HPDE6-E6E7 (cell line): ENCODE results near the gene CROCC2.

Experiments used
- DNase-seq: peaks from one replicate; pipeline ENCODE4 v3.0.0; 2011; ENCODE audit warnings: missing footprints; ENCODE audit errors: extremely low spot score

The CROCC2 gene

GRCh38 chr2:240933966-240934700 is 28.0 kb downstream of the CROCC2 start:
- DNase-seq, result no peak

GRCh38 chr2:240934701-240935102 is 28.6 kb downstream of the CROCC2 start:
- DNase-seq, result no peak

GRCh38 chr2:240935103-240935876 is 29.2 kb downstream of the CROCC2 start:
- DNase-seq, result no peak

GRCh38 chr2:240936106-240936505 is 30.0 kb downstream of the CROCC2 start:
- no peak for DNase-seq

- DNase-seq, result no peak
Measured at GRCh38 chr2:240946046-240946445, 39.9 kb downstream of the CROCC2 start.

GRCh38 chr2:240946654-240947053 is 40.5 kb downstream of the CROCC2 start:
- no peak for DNase-seq

GRCh38 chr2:240947176-240947575 is 41.0 kb downstream of the CROCC2 start:
- DNase-seq, result no peak

GRCh38 chr2:240947607-240948006 is 41.5 kb downstream of the CROCC2 start:
- no peak for DNase-seq

- no peak for DNase-seq
Measured at GRCh38 chr2:240948086-240948485, 42.0 kb downstream of the CROCC2 start.

GRCh38 chr2:240948905-240949790 is 43.0 kb downstream of the CROCC2 start:
- no peak for DNase-seq

GRCh38 chr2:240949791-240950705 is 43.9 kb downstream of the CROCC2 start:
- DNase-seq, result no peak

GRCh38 chr2:240951045-240951594 is 45.0 kb downstream of the CROCC2 start:
- no peak for DNase-seq

- no peak for DNase-seq
Measured at GRCh38 chr2:240952496-240953246, 46.5 kb downstream of the CROCC2 start.

- DNase-seq, result no peak
Measured at GRCh38 chr2:240953426-240954410, 47.6 kb downstream of the CROCC2 start.

- no peak for DNase-seq
Measured at GRCh38 chr2:240954436-240955305, 48.5 kb downstream of the CROCC2 start.

- no peak for DNase-seq
Measured at GRCh38 chr2:240955306-240956170, 49.4 kb downstream of the CROCC2 start.
